IMR-90 (cell line): Measurements from ENCODE around the gene GNAI1. TPM values are rescaled to one million over a fixed set of nuclear protein-coding genes. Genes with fewer than 3 reads are reported as not detected.

Experiments
- ATAC-seq: fragments of 200-7000 bp; cut with Tn5 transposase; 2 replicates; pipeline ENCODE4 v1.9.1; 2020; ENCODE audit warnings: low read depth, mild to moderate bottlenecking, moderate library complexity
- BruUV-seq: library from RNA; stranded (reverse); fragments of 400-500 nt; replicated peaks from 2 replicates; lab custom pipeline; 2021; lab: Mats Ljungman, UMichigan
- CTCF ChIA-PET: fragments of 300-600 bp; formaldehyde crosslinking; extraction: SDS; loops from one replicate; lab custom pipeline; 2021; ENCODE audit warnings: antibody characterized with exemption; lab: Yijun Ruan, JAX
- POLR2A ChIA-PET: fragments of 300-600 bp; sonication (Branson Sonifier 250); formaldehyde crosslinking; loops from one replicate; lab custom pipeline; 2022; ENCODE audit warnings: antibody characterized with exemption; ENCODE audit not compliant: unreplicated experiment; lab: Charles Lee
- DNase-seq: peaks from one replicate; pipeline ENCODE4 v3.0.0; 2013
- H2AFZ ChIP-seq: replicated peaks from 2 replicates; pipeline ENCODE3; 2013; ENCODE audit warnings: low read length, mild to moderate bottlenecking; ENCODE audit not compliant: poor library complexity
- H2AK5ac ChIP-seq: 2 replicates; pipeline ENCODE4 v1.6.1; 2013; ENCODE audit warnings: low read depth, low read length, inconsistent platforms
- H2AK9ac ChIP-seq: replicated peaks from 2 replicates; pipeline ENCODE3; 2013; ENCODE audit warnings: mild to moderate bottlenecking, low read depth, low read length, moderate library complexity; ENCODE audit not compliant: poor library complexity
- H2BK120ac ChIP-seq: 2 replicates; pipeline ENCODE4 v1.6.1; 2013; ENCODE audit warnings: low read depth, low read length, inconsistent platforms
- H2BK15ac ChIP-seq: 3 replicates; pipeline ENCODE4 v1.6.1; 2013; ENCODE audit warnings: low read depth, low read length, inconsistent platforms
- H2BK20ac ChIP-seq: 2 replicates; pipeline ENCODE4 v1.6.1; 2013; ENCODE audit warnings: low read depth, mild to moderate bottlenecking, inconsistent platforms, low read length, moderate library complexity
- H2BK5ac ChIP-seq: 2 replicates; pipeline ENCODE4 v1.6.1; 2013; ENCODE audit warnings: mild to moderate bottlenecking, low read depth, low read length, inconsistent platforms; ENCODE audit not compliant: poor library complexity, severe bottlenecking
- H3K14ac ChIP-seq: replicated peaks from 2 replicates; pipeline ENCODE4 v1.6.1; 2013; ENCODE audit warnings: low read depth, low read length, inconsistent platforms
- H3K18ac ChIP-seq: 2 replicates; pipeline ENCODE4 v1.6.1; 2013; ENCODE audit warnings: low read depth, low read length, control low read depth
- H3K23ac ChIP-seq: 2 replicates; pipeline ENCODE4 v1.6.1; 2013; ENCODE audit warnings: low read depth, low read length, inconsistent platforms
- H3K27ac ChIP-seq: 2 replicates; pipeline ENCODE4 v1.5.1; 2013; ENCODE audit warnings: mild to moderate bottlenecking, control low read depth, low read length; ENCODE audit not compliant: insufficient read depth
- H3K27me3 ChIP-seq: 2 replicates; pipeline ENCODE4 v1.6.1; 2013; ENCODE audit warnings: low read length; ENCODE audit not compliant: control insufficient read depth, insufficient read depth
- H3K36me3 ChIP-seq: 2 replicates; pipeline ENCODE4 v1.6.1; 2013; ENCODE audit warnings: low read length, mixed read lengths; ENCODE audit not compliant: control insufficient read depth, insufficient read depth
- H3K4ac ChIP-seq: 2 replicates; pipeline ENCODE4 v1.6.1; 2013; ENCODE audit warnings: low read depth, low read length, inconsistent platforms
- H3K4me1 ChIP-seq: 2 replicates; pipeline ENCODE4 v1.6.1; 2013; ENCODE audit warnings: low read length, mixed read lengths; ENCODE audit not compliant: control insufficient read depth, insufficient read depth
- H3K4me2 ChIP-seq: 2 replicates; pipeline ENCODE4 v1.6.1; 2013; ENCODE audit warnings: low read depth, mild to moderate bottlenecking, control low read depth, low read length, moderate library complexity
- H3K4me3 ChIP-seq: 2 replicates; pipeline ENCODE4 v1.5.1; 2013; ENCODE audit warnings: low read depth, mild to moderate bottlenecking, control low read depth, low read length, moderate library complexity; ENCODE audit not compliant: insufficient read depth
- H3K56ac ChIP-seq: 2 replicates; pipeline ENCODE4 v1.6.1; 2013; ENCODE audit warnings: low read length, inconsistent platforms; ENCODE audit not compliant: insufficient read depth; ENCODE audit errors: extremely low read depth
- H3K79me1 ChIP-seq, 2 experiments: 2 replicates each; pipeline ENCODE4 v1.6.1; 2013; ENCODE audit warnings: low read length in 2 of 2, inconsistent platforms in 1 of 2, low read depth in 1 of 2
- H3K9ac ChIP-seq: 2 replicates; pipeline ENCODE4 v1.6.1; 2013; ENCODE audit warnings: low read depth, low read length, control low read depth
- H3K9me1 ChIP-seq: 2 replicates; pipeline ENCODE4 v1.6.1; 2013; ENCODE audit warnings: low read length, inconsistent platforms; ENCODE audit not compliant: insufficient read depth
- H3K9me3 ChIP-seq: 2 replicates; pipeline ENCODE4 v1.6.1; 2013; ENCODE audit warnings: low read length; ENCODE audit not compliant: control insufficient read depth, insufficient read depth
- H4K20me1 ChIP-seq: 2 replicates; pipeline ENCODE4 v1.6.1; 2013; ENCODE audit warnings: low read length, inconsistent platforms; ENCODE audit not compliant: insufficient read depth
- H4K5ac ChIP-seq: 2 replicates; pipeline ENCODE4 v1.6.1; 2013; ENCODE audit warnings: mild to moderate bottlenecking, low read depth, low read length, control low read depth
- H4K8ac ChIP-seq, 2 experiments: 2 replicates each; pipeline ENCODE4 v1.6.1; 2013; ENCODE audit warnings: low read depth in 2 of 2, low read length in 2 of 2, control low read depth in 1 of 2, inconsistent platforms in 1 of 2
- H4K91ac ChIP-seq: 2 replicates; pipeline ENCODE4 v1.6.1; 2013; ENCODE audit warnings: low read depth, low read length, inconsistent platforms; ENCODE audit not compliant: insufficient read depth
- CTCF ChIP-seq: conservative IDR thresholded peaks from 2 replicates; pipeline ENCODE4 v1.5.1; 2012; ENCODE audit warnings: mild to moderate bottlenecking, low read depth, low read length, improper control_type of control experiment
- MAFK ChIP-seq: IDR thresholded peaks from 2 replicates; pipeline ENCODE4 v1.6.1; 2012; ENCODE audit warnings: low read depth, low read length, improper control_type of control experiment
- WGBS, 2 experiments: methylation state at CpG; one replicate each; pipeline versions ENCODE4 v1.1.5 to v1.1.7; 2013; ENCODE audit warnings: missing lambda C conversion rate in 2 of 2; ENCODE audit not compliant: insufficient read length in 1 of 2; ENCODE audit errors: extremely low coverage in 2 of 2; 5-methylcytosine and 5-hydroxymethylcytosine counted together
- dilution Hi-C: fragments of 300-500 bp; cut with HindIII; formaldehyde crosslinking; loops from one replicate; pipeline ENCODE4 v1.14.3; 2018; ENCODE audit warnings: low sequenced_read_pairs; ENCODE audit not compliant: unreplicated experiment
- in situ Hi-C: fragments of 300-500 bp; cut with MboI; formaldehyde crosslinking; loops from 3 replicates; pipeline ENCODE4 v1.14.3; 2019; ENCODE audit warnings: low sequenced_read_pairs, inconsistent platforms, mixed read lengths
- intact Hi-C: fragments of 100-400 bp; cut with micrococcal nuclease; formaldehyde crosslinking; loops from 2 replicates; pipeline ENCODE4 v1.10.0; 2022
- polyA plus RNA-seq, 3 experiments: library from polyadenylated mRNA; depleted of rRNA; stranded (reverse); fragments of >200 nt; gene quantifications; 2 replicates each; pipeline ENCODE4 v1.2.3, GENCODE V29; 2012; ENCODE audit warnings: low replicate concordance in 1 of 3
- total RNA-seq: library from RNA; depleted of rRNA; stranded (reverse); fragments of >200 nt; gene quantifications from 2 replicates; pipeline ENCODE4 v1.2.3, GENCODE V29; 2012

The GNAI1 gene
- total and polyA plus RNA-seq, 2 of the 4 experiments (the other 2 are of a cell fraction), result 21.1 to 26.5 TPM

GRCh38 chr7:80137410-80137809 lies 2.8 kb downstream of the GNAI1 start:
- Histone ChIP-seq H3K23ac (no peak overlapping the region), H4K8ac (no peak overlapping the region), H3K4ac (peak overlapping the region; percentile 48; the same call in 1 of the 2 replicates), H4K20me1 (peaks cover 36% of the 10 kb centered on the region; the same call in 1 of the 2 replicates), H3K4me2 (peak overlapping the region; percentile 64; the same call in 1 of the 2 replicates), H4K91ac (0 out of 2 replicates have a peak overlapping the region, but pooled peaks have one; percentile 25), H3K14ac (0 out of 2 replicates have a peak overlapping the region, but pooled peaks have one; percentile 19), H2BK5ac (no peak overlapping the region), H3K27me3 (no peaks in the 10 kb centered on the region), H4K5ac (no peak overlapping the region), H3K36me3 (no peaks in the 10 kb centered on the region), H3K9me1 (peaks cover 6% of the 10 kb centered on the region; the same call in 1 of the 2 replicates), H3K79me1 (peaks cover 10 to 52% of the 10 kb centered on the region in 2 experiments), H2BK15ac (no peak overlapping the region), H3K18ac (no peak overlapping the region), H3K9ac (no peak overlapping the region), H2AFZ (no peak overlapping the region), H3K27ac (no peak overlapping the region), H2BK20ac (no peak overlapping the region), H3K56ac (no peak overlapping the region), H3K9me3 (no peaks in the 10 kb centered on the region), H3K4me1 (peaks cover 8% of the 10 kb centered on the region), H2BK120ac (no peak overlapping the region), H2AK9ac (no peak overlapping the region), H2AK5ac (no peak overlapping the region), H3K4me3 (no peak overlapping the region)
- WGBS, 2 experiments, result no CpG with 5 or more reads among the region's 12 CpGs
- POLR2A ChIA-PET, result no interaction called here
- DNase-seq (no peak), ATAC-seq (no peak)
- in situ Hi-C loops (loop anchor here (5.0 kb wide), 1 partner anchor 255 kb away; no protein-coding TSS in a partner anchor), dilution Hi-C loops (no loop called here), intact Hi-C loops (loop anchor here (2.0 to 5.0 kb wide), 2 partner anchors 85 to 135 kb away; no protein-coding TSS in a partner anchor)
- TF ChIP-seq CTCF (no peak), MAFK (no peak)
- no TSS peak for BruUV-seq
- CTCF ChIA-PET, result interaction anchor here (0.6 kb wide), 2 partner anchors 306 to 1494 kb away, joined by 3 to 4 read pairs; no protein-coding TSS in a partner anchor
